Mucosa of rectum (tissue), 2 donors: ENCODE measurements around the gene LETM1.
A peak's percentile ranks its signal among the peaks of the same experiment; 100 is the strongest.
"Not testable (repeated sequence)": the region's sequence is repeated elsewhere in the genome, so short reads cannot be mapped to it uniquely, and the experiment has no call there.

ENCODE experiments used
- H3K27ac ChIP-seq, 2 donors: one replicate each; pipeline ENCODE4 v1.7.0; 2013; ENCODE audit warnings: inconsistent platforms in 2 of 2, low read depth in 2 of 2, low read length in 2 of 2
- H3K27me3 ChIP-seq, 2 donors: one replicate each; pipeline ENCODE4 v1.7.0; 2013; ENCODE audit warnings: low read length in 2 of 2; ENCODE audit not compliant: control insufficient read depth in 2 of 2, insufficient read depth in 2 of 2
- H3K36me3 ChIP-seq, 2 donors: one replicate each; pipeline ENCODE4 v1.7.0; 2013; ENCODE audit warnings: low read length in 2 of 2; ENCODE audit not compliant: control insufficient read depth in 2 of 2, insufficient read depth in 2 of 2
- H3K4me1 ChIP-seq, 2 donors: one replicate each; pipeline ENCODE4 v1.7.0; 2013; ENCODE audit warnings: low read length in 2 of 2, mild to moderate bottlenecking in 1 of 2; ENCODE audit not compliant: control insufficient read depth in 2 of 2, insufficient read depth in 2 of 2
- H3K4me3 ChIP-seq, 2 donors: one replicate each; pipeline ENCODE4 v1.7.0; 2013; ENCODE audit warnings: low read length in 2 of 2
- H3K9ac ChIP-seq, 2 donors: one replicate each; pipeline ENCODE4 v1.7.0; 2013; ENCODE audit warnings: low read length in 2 of 2, low read depth in 1 of 2, mild to moderate bottlenecking in 1 of 2
- H3K9me3 ChIP-seq, 2 donors: one replicate each; pipeline ENCODE4 v1.7.0; 2013; ENCODE audit warnings: low read length in 2 of 2; ENCODE audit not compliant: control insufficient read depth in 2 of 2
- donor health status: healthy.
- donor health status: Normal muscosa, but diverticular disease.

The LETM1 gene

GRCh38 chr4:1854752-1855151, 1.2 kb downstream of the LETM1 start:
- peak overlapping the region; percentile 84 to 87 for H3K4me3 ChIP-seq
- H3K9ac ChIP-seq = peak overlapping the region; percentile 75 to 88
- H3K9me3 ChIP-seq = no peaks in the 10 kb centered on the region
- no peaks in the 10 kb centered on the region for H3K27me3 ChIP-seq
- no peaks in the 10 kb centered on the region for H3K36me3 ChIP-seq
- H3K27ac ChIP-seq = peak overlapping the region; percentile 68 to 86
- H3K4me1 ChIP-seq = peaks cover 44 to 53% of the 10 kb centered on the region in 2 donors

- peaks cover 44 to 51% of the 10 kb centered on the region in 2 donors for H3K4me1 ChIP-seq
- H3K4me3 ChIP-seq = no peak overlapping the region
- no peaks in the 10 kb centered on the region for H3K9me3 ChIP-seq
- peak overlapping the region; percentile 70 to 83 for H3K27ac ChIP-seq
- H3K27me3 ChIP-seq = no peaks in the 10 kb centered on the region
- H3K36me3 ChIP-seq = peaks cover 0 to 3% of the 10 kb centered on the region in 2 donors
- H3K9ac ChIP-seq = peak overlapping the region in 1 of 2 donors; percentile 45
Measured at GRCh38 chr4:1852904-1853623, 2.9 kb downstream of the LETM1 start.

- Histone ChIP-seq H3K27ac (peak overlapping the region; percentile 70 to 83), H3K4me3 (no peak overlapping the region), H3K4me1 (peaks cover 35 to 39% of the 10 kb centered on the region in 2 donors), H3K36me3 (peaks cover under 1 to 9% of the 10 kb centered on the region in 2 donors), H3K9ac (peak overlapping the region in 1 of 2 donors; percentile 45), H3K9me3 (no peaks in the 10 kb centered on the region), H3K27me3 (no peaks in the 10 kb centered on the region)
Measured at GRCh38 chr4:1851575-1852410, 4.2 kb downstream of the LETM1 start.

GRCh38 chr4:1851160-1851559, 4.8 kb downstream of the LETM1 start:
- Histone ChIP-seq H3K4me1 (peaks cover 35 to 37% of the 10 kb centered on the region in 2 donors), H3K27ac (peak overlapping the region in 1 of 2 donors; percentile 83), H3K4me3 (no peak overlapping the region), H3K27me3 (no peaks in the 10 kb centered on the region), H3K9ac (no peak overlapping the region), H3K36me3 (peaks cover 3 to 9% of the 10 kb centered on the region in 2 donors), H3K9me3 (no peaks in the 10 kb centered on the region)

GRCh38 chr4:1850276-1850675, 5.7 kb downstream of the LETM1 start:
- H3K4me3 ChIP-seq = no peak overlapping the region
- peaks cover 34 to 35% of the 10 kb centered on the region in 2 donors for H3K4me1 ChIP-seq
- no peaks in the 10 kb centered on the region for H3K27me3 ChIP-seq
- H3K27ac ChIP-seq = peak overlapping the region in 1 of 2 donors; percentile 23
- no peaks in the 10 kb centered on the region for H3K9me3 ChIP-seq
- no peak overlapping the region for H3K9ac ChIP-seq
- peaks cover 3 to 9% of the 10 kb centered on the region in 2 donors for H3K36me3 ChIP-seq

GRCh38 chr4:1846580-1846979, 9.4 kb downstream of the LETM1 start:
- Histone ChIP-seq H3K4me1 (peaks cover 6 to 7% of the 10 kb centered on the region in 2 donors), H3K36me3 (peaks cover 27 to 30% of the 10 kb centered on the region in 2 donors), H3K27me3 (no peaks in the 10 kb centered on the region), H3K27ac (no peak overlapping the region), H3K9ac (no peak overlapping the region), H3K9me3 (no peaks in the 10 kb centered on the region), H3K4me3 (no peak overlapping the region)

- not testable (repeated sequence) for H3K9me3 ChIP-seq, H3K27ac ChIP-seq, H3K9ac ChIP-seq, H3K27me3 ChIP-seq, H3K4me3 ChIP-seq, H3K4me1 ChIP-seq
- peaks cover 32 to 42% of the 10 kb centered on the region in 2 donors for H3K36me3 ChIP-seq
Measured at GRCh38 chr4:1844618-1845017, 11.3 kb downstream of the LETM1 start.

GRCh38 chr4:1843852-1844251, 12.1 kb downstream of the LETM1 start:
- H3K9me3 ChIP-seq = no peaks in the 10 kb centered on the region
- no peak overlapping the region for H3K4me3 ChIP-seq
- H3K4me1 ChIP-seq = peaks cover 0 to 3% of the 10 kb centered on the region in 2 donors
- no peaks in the 10 kb centered on the region for H3K27me3 ChIP-seq
- H3K36me3 ChIP-seq = peaks cover 32 to 49% of the 10 kb centered on the region in 2 donors
- H3K9ac ChIP-seq = no peak overlapping the region
- no peak overlapping the region for H3K27ac ChIP-seq

- Histone ChIP-seq H3K27ac (no peak overlapping the region), H3K4me1 (peaks cover 0 to 3% of the 10 kb centered on the region in 2 donors), H3K4me3 (no peak overlapping the region), H3K9me3 (no peaks in the 10 kb centered on the region), H3K9ac (no peak overlapping the region), H3K27me3 (no peaks in the 10 kb centered on the region), H3K36me3 (peaks cover 36 to 52% of the 10 kb centered on the region in 2 donors)
Measured at GRCh38 chr4:1842993-1843448, 12.9 kb downstream of the LETM1 start.

- Histone ChIP-seq H3K27me3 (no peaks in the 10 kb centered on the region), H3K4me3 (no peak overlapping the region), H3K9me3 (no peaks in the 10 kb centered on the region), H3K27ac (no peak overlapping the region), H3K9ac (no peak overlapping the region), H3K4me1 (peaks cover 0 to 3% of the 10 kb centered on the region in 2 donors), H3K36me3 (peaks cover 36 to 52% of the 10 kb centered on the region in 2 donors)
Measured at GRCh38 chr4:1842339-1842895, 13.5 kb downstream of the LETM1 start.
